Fibroblast of skin of scalp (primary cell): ENCODE measurements around the gene MOB3B.

Source experiments
- DNase-seq: peaks from one replicate; pipeline ENCODE4 v3.0.0-alpha.2; 2013

MOB3B gene

GRCh38 chr9:27356446-27356845 lies 173.2 kb downstream of the MOB3B start:
- DNase-seq, result no peak

GRCh38 chr9:27355166-27355565 lies 174.4 kb downstream of the MOB3B start:
- peak; percentile 37 for DNase-seq

GRCh38 chr9:27353474-27354229 lies 176.0 kb downstream of the MOB3B start:
- DNase-seq, result no peak

- DNase-seq, result no peak
Observed at GRCh38 chr9:27353166-27353473, 176.5 kb downstream of the MOB3B start.

- no peak for DNase-seq
Observed at GRCh38 chr9:27352457-27353165, 177.0 kb downstream of the MOB3B start.

- DNase-seq, result no peak
Observed at GRCh38 chr9:27351438-27351837, 178.2 kb downstream of the MOB3B start.

- DNase-seq, result no peak
Observed at GRCh38 chr9:27350382-27350976, 179.1 kb downstream of the MOB3B start.

GRCh38 chr9:27349698-27350080 lies 179.9 kb downstream of the MOB3B start:
- no peak for DNase-seq

- peak; percentile 40 for DNase-seq
Observed at GRCh38 chr9:27348785-27349697, 180.6 kb downstream of the MOB3B start.

- no peak for DNase-seq
Observed at GRCh38 chr9:27347889-27348288, 181.7 kb downstream of the MOB3B start.

- no peak for DNase-seq
Observed at GRCh38 chr9:27344776-27345175, 184.8 kb downstream of the MOB3B start.

- DNase-seq, result no peak
Observed at GRCh38 chr9:27341545-27342294, 187.9 kb downstream of the MOB3B start.

GRCh38 chr9:27340961-27341511 lies 188.6 kb downstream of the MOB3B start:
- peak; percentile 42 for DNase-seq

- DNase-seq, result no peak
Observed at GRCh38 chr9:27340285-27340674, 189.3 kb downstream of the MOB3B start.

GRCh38 chr9:27339661-27340284 lies 189.8 kb downstream of the MOB3B start:
- DNase-seq, result peak; percentile 11

- DNase-seq, result no peak
Observed at GRCh38 chr9:27338527-27338903, 191.1 kb downstream of the MOB3B start.

- no peak for DNase-seq
Observed at GRCh38 chr9:27337833-27338526, 191.6 kb downstream of the MOB3B start.

- no peak for DNase-seq
Observed at GRCh38 chr9:27337236-27337635, 192.4 kb downstream of the MOB3B start.

GRCh38 chr9:27336829-27337228 lies 192.8 kb downstream of the MOB3B start:
- no peak for DNase-seq

GRCh38 chr9:27336126-27336525 lies 193.5 kb downstream of the MOB3B start:
- DNase-seq, result no peak

GRCh38 chr9:27335075-27335474 lies 194.5 kb downstream of the MOB3B start:
- DNase-seq, result no peak
